ENCODE data around the gene DCC.

Gene DCC

DNA sequence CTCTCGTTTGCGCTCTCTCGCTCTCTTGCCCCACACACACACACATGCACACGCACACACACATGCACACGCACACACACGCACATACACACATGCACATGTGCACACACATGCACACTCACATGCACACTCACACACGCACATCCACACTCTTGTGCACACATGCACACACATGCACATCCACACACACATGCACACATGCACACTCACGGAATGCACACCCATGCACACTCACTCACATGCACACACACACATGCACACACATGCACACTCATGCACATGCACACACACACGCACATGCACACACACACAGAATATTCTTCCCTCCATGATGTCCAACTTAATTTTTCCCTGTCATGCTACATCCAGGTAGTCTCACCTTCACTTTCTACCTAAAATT, 360.1 kb downstream of the DCC start:
- no peak for DNase-seq (ENCODE audit: low read depth in 2 of 2)

DNA sequence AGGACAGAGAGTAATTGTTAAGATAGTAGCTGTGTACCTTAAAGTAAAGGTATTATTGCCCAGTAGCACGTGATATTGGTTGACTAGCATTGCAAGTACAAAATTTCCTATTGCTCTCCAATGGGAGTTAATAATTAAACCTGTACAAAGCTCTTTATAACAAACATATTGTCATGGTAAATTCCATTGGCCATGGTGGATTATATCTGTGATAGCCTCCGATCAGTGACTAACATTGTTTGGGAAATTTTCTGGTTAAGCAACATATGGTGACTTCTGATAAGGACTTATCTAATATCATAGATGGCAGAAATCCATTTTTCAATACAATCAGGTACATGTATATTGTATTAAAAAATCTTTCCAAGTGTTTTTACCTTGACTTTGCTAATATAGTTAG, 360.8 kb downstream of the DCC start:
- DNase-seq (ENCODE audit: low read depth in 2 of 2) = no peak

DNA sequence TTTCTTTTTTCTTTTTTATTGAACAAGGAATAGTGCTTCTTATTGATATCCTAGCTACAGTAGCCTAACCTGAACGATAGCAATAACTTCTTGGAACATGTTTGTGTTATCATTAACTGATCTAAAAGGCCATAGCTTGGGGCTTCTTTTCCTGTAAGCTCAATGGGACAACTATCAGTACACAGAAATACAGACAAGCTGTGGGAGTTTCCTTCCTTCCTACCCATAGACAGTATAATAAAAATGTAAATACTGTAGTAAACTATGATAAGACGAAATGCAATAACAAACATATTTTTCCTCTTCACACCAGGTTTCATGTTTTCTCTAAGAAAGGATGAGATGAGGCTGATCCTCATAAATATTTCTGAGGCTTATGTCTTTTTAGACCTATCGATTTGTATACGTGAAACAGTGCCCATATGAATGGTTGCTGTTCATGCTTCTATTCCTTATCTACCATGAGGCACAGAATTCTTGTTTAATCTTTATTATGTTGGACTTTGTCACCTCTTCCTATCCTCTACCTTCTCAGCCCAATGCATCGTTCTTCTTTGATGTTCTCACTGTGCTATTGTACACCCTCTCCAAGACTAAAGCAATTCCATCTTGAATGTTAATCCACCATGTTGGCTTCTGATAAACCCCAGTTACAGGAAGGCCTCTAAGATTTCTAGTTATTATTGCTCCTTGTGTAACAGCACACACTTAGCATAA, 361.4 kb downstream of the DCC start:
- DNase-seq (ENCODE audit: low read depth in 2 of 2) = no peak

DNA sequence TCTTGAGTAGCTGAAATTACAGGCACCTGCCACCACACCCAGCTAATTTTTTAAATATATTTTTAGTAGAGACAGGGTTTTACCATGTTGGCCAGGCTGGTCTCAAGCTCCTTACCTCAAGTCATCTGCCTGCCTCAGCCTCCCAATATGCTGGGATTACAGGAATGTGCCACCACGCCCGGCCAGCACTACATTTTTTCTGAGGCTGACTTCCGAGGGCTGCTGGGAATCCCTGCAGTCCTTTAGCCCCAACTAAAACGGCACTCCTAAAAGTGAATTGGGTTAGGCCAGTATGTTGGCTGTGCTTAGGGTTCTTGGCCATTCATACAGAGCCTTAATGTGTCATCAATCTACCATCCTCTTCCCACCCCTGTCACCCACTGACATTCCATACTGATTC, 375.4 kb downstream of the DCC start:
- no peak for DNase-seq (ENCODE audit: low read depth in 2 of 2)

DNA sequence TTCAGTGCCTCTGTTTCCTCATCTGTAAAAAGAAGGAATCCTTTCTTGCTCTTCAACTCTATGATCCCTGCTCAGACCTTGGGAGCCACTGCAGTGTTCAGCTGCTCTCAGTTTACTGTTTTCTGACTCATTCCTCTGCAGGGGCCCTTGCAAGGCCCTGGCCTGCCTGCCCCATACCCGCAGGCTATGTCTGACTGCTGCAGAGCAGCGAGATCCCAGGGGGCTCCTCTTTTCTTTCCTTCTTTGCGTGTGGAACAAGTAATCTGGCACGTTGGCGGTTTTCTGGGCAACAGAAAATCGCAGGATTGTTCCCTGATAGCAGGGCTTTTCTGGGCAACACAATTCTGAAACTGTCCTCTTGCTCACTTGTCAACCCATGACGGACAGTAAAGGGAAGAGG, 376.0 kb downstream of the DCC start:
- DNase-seq (ENCODE audit: low read depth in 2 of 2) = no peak

DNA sequence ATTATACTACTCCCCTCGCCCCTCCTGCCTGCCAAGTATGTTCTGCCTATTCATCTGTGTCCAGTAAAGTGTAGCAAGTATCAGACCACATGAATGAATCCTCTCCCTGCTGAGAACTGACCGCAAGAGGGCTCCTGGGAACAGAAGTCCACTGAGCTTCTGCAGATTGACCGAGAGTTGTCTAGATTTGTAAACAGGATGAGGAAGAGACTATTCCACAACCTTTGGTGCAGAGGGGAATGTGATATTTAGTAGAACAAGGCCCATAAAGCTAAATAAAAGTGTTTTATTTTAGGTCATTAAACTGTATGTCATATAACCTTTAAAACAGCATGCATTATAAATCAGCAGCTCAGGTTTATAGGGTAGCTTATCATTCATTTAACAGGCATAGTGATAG, 377.0 kb downstream of the DCC start:
- no peak for DNase-seq (ENCODE audit: low read depth in 2 of 2)

DNA sequence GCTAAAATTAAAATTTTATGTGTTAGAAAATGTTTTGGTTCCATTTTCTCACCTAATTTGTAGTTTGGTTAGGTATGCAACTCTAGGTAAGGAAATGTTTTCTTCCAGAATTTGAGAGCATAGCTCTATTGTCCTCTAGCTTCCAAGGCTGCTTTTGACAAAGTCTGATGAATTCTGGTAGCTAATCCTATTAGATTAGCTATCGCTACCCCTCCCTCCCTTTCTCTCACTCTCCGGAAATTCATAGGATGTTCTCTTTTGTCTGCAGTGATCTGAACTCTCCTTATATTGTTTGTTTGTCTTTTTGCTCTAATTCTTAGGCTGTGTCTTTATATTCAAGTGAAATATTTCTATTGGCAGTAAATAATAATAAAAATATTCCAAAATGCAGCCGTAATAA, 382.9 kb downstream of the DCC start:
- no peak for DNase-seq (ENCODE audit: low read depth in 2 of 2)

DNA sequence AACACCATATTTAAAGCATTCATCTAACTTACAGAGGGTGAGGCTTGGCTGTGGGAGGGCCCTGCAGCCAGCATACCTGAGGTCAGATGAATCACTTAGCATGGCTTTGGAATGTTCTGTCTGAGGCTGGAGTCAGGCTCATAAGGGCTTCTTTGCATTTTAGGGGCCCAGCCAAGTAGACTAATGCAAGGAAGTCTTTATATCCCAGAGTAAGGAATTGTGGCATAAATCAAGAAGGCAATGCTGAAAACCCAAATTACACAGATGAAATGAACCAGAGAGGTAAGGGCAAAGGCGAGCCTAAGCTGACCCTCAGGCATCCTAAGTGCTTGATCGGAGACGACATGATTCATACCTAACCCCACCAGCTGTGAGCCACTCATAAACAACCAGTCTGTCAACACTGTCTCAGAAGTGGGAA, 383.6 kb downstream of the DCC start:
- no peak for DNase-seq (ENCODE audit: low read depth in 2 of 2)

DNA sequence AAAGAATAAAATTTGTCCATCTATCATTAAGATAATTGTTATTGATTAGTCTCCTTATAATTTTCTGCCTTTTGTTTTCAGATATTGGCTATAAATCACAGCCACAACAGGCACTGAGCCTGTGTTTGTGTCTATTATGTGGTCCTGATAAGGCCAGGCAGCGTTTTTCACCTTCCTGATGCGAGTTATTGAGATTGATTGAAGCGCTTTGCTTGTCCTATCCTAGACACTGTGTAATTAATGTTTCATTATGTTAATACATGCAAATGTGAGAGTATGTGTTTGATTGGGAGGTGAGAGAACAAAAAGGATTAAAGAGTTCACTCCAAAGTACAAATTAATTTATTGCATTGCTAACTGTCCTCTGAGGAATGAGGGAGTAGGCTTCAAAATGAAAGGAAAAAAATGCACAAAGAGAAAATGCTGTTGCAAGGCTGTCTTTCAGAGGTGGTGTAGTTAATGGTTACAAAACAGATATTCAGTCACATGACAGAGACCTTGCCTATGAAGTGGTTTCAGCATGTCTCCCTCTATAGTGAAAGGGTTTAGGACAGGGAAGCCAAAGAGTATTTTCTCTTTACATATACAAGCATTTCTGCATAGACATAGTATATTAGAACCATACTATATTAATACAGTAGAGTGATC, 391.1 kb downstream of the DCC start:
- no peak for DNase-seq (ENCODE audit: low read depth in 2 of 2)

DNA sequence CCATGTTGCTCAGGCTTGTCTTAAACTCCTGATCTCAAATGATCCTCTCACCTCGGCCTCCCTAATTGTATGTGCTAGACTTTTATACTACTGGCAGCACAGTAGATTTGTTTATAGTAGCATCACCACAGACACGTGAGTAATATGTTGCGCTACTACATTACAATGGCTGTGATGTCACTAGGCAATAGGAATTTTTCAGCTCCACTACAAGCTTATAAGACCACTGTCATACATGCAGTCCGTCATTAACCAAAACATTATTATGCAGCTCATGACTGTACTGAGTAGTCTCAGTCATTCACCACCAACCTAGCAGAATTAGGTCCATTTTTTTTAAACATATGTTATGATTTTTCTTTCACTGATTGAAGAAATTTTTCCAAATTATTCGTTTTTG, 398.9 kb downstream of the DCC start:
- DNase-seq (ENCODE audit: low read depth in 2 of 2) = no peak

DNA sequence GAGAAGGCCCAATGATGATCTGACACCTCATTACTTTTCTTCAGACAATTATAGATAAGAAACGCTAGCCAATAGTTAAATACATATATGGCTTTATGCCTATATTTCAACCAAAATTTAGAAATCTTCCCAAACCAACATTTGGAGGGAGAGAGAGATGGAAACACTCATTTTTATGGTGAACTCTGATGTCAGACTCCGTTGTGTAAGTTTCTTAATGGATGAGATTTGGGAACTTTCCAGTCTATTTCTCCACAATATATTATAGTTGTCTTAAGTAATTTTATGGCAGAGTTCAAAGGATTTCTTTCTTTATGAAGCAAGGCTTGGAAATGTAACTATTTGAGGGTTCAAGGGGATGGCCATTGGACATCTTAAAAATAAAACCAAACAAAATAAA, 407.0 kb downstream of the DCC start:
- no peak for DNase-seq (ENCODE audit: low read depth in 2 of 2)

DNA sequence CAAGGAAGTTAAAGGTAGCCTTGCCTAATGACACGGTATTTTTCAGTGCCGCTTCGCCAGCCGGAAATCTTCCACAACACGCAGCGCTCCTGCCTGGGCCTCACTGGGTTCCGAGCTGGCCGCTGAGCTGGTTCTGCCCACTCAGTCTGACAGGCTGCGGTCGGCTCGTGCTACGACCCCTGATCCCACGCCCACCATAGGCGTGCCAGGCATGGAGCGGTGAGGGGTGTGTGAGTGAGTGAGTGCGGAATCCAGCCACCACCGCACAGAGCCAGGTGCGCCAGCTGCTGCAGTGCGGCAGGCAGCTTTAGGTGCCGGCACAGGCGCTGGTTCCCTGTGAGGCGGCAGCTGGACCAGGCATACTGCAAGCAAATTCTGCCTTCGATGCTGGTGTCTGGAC, 407.9 kb downstream of the DCC start:
- DNase-seq (ENCODE audit: low read depth in 2 of 2) = no peak

DNA sequence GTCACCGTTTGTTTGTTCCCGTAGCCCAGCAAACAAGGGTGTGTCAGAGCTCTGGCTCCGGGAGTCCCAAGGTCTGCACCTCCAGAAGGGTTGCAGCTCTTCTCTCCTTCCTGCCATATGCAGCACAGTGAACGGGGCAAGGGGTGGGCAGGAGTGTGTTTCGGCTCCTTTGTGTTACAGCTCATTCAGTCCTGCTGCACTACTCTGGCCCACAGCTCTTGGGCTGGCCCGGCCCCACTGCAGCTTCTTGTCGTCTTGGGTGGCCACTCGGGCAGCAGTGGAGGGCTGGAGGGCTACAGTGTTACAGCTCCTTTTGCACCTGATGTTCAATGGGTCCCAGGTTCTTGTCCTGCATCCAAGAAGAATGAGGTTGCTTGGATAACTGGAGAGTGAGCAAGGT, 408.3 kb downstream of the DCC start:
- DNase-seq (ENCODE audit: low read depth in 2 of 2) = no peak

DNA sequence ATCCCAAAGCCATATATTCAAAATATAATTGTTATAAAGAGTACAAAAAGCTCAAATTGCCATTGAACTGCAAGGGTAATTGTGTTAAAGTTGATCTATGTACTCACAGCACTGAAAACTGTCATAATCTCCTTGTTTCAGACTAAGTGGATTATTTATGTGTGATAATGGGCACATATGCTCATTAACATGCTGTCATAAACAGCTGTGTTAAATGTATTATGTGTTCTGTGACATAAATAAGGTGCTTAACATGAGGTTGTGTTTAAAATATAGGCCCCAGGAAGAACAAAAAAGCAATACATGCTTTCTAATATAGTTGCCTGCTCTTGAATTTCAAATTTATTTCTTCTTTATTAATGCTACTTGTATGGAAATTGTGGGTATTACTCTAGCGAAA, 409.5 kb downstream of the DCC start:
- no peak for DNase-seq (ENCODE audit: low read depth in 2 of 2)

DNA sequence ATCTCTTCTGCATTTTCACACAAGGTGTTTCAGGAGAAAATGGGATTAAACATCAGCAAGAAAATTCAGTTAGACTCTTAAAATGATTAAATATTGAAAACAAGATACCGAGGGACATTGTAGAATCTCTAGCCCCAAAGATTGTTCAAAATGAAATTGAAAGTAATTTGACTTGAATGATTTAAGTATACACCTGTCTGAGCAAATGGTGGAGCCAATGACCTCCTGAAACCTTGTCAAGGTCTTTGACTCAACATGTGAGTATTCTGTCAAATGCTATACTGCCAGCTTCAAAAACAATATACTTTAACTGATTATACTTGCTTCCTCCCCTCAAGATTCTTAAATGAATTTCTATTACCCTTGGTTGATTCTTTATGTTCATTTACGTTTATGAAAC, 411.0 kb downstream of the DCC start:
- no peak for DNase-seq (ENCODE audit: low read depth in 2 of 2)

DNA sequence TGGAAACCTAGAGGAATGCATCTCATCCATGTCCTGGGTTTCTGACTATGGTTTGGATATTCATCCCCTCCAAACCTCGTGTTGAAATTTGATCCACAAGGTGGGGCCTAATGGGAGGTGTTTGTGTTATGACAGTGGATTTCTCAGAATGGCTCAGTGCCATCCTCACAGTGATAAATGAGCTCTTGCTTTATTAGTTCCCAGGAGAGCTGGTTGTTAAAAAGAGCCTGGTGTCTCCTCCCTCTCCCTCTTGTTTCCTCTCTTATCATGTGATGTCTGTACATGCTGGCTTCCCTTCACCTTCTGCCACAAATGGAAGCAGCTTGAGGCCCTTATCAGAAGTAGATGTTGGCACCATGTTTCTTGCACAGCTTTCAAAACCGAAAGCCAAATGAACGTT, 424.3 kb downstream of the DCC start:
- no peak for DNase-seq (ENCODE audit: low read depth in 2 of 2)

DNA sequence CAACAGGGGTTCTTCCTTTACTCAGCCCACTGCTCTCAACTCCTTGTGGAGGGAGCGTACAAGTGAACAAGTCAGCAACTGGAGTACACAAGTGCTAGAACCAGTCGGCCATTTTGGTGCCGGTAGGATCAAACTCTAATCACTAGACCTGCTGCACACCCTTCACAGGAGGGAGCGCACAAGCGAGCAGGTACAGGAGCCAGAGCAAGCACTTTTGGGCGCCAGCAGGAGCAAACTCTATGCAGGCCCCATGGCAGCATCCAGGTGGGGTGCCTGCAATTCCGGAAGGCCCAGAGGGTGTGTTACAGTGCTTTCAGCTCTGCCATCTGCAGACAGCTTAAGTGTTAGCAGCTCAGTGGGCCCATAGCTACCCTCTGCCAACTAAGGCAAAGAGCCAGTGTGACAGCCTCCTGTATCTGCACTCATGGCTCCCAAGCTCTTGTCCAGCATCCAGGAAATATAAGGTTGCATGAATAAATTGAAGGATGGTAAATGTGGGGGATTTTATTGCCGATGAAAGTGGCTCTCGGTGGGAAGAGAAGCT, 426.1 kb downstream of the DCC start:
- DNase-seq (ENCODE audit: low read depth in 2 of 2) = no peak

DNA sequence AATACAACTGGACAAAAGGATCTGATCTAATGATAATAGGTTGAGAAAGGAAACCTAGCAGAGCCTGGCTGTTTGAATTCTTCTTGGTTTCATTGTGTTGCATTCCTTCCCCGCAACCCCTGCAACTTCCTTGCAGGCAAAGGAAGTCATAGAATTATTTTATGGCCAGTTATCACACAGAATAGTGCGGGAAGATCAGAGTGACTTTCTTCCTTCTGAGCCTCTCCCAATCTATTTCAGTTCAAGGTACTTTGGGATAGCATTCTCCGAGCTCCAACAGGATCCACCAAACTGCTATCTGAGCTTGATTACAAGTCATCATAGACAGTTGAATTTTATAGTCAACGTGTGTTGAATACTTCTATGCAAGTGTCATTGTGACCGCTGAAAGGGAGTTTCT, 441.1 kb downstream of the DCC start:
- no peak for DNase-seq (ENCODE audit: low read depth in 2 of 2)

DNA sequence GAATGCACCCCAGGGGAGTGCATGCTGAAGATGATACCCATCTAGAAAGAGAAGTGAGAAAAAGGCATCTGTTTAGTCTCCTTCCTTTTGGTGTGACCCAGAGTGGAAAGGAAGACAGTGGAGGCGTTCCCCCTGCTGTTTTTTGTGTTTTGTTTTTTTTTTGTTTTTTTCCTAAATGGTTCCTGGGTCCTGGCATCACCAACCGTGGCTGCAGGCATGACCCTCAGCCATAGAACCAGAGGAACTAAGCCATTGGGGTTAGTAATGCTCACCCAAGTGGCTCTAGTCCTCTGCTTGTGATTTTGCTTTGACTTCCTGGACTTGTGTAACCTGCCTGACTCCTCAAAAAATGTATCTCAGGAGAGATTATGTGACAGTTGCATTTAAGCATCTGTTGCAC, 451.3 kb downstream of the DCC start:
- DNase-seq (ENCODE audit: low read depth in 2 of 2) = no peak

DNA sequence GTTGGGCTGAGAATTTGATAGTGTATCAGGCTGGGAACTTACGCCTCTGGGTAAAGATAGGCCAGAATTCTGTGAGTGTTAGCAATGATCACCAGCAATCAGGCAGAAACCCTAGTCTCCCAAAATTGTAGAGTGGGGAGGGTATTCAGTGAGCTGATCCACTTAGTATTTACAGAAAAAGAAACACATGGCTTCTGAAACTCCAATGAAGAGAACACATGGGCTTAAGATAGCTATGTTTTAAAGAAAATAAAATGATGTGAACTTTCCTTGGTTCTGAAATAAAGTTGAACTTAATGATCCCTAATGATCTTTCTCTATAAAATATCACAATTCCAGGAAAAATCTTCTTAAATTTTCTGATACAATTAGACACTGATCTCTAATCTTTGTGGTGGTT, 472.8 kb downstream of the DCC start:
- no peak for DNase-seq (ENCODE audit: low read depth in 2 of 2)

DNA sequence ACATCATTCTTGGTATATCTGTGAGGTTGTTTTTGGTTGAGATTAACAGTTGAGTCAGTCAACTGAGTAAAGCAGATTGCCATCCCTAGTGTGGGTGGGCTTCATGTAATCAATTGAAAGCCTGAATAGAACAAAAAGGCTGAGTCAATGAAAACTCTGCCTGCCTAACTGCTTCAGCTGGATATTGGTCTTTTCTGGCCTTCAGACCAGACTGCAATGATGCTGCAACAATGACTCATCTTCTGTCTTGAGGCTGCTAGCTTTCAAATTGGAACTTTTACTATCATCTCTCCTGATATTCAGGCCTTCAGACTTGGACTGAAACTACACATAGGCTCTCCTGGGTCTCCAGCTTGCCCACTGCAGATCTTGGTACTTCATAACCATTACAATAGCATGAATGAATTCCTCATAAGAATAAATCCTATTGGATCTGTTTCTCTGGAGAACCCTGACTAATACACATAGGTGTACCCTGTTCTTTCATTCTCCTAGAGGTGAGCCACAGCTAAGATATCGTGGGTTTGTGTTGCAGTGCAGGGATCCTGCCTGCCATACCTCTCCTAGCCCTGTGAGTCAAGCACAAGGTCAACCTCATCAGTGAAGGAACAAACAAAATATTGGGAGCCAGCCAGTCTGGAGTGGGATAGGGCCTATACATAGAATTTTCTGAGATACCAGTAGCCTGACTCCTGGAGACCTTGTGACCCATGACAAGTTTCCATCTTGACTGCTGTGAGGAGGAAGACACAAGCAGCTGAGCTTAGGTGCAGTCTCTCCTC, 473.8 kb downstream of the DCC start:
- DNase-seq (ENCODE audit: low read depth in 2 of 2) = no peak

DNA sequence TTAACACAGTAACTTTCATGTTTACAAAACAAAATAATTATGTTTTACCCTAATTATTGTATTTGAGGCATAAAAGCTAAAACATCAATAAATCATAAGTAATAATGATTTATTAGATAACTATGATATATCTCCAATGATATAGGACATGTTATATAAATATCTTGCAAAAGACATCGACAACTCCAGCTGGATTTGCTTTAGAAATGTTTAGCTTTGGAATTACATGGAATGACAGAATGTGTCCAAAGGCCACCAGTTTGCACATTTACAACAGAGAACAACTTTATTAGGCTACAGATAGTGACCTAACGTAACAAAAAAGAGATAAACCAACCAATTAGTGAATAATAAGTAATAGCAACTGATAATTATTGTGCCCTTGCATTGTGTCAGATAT, 475.7 kb downstream of the DCC start:
- no peak for DNase-seq (ENCODE audit: low read depth in 2 of 2)

DNA sequence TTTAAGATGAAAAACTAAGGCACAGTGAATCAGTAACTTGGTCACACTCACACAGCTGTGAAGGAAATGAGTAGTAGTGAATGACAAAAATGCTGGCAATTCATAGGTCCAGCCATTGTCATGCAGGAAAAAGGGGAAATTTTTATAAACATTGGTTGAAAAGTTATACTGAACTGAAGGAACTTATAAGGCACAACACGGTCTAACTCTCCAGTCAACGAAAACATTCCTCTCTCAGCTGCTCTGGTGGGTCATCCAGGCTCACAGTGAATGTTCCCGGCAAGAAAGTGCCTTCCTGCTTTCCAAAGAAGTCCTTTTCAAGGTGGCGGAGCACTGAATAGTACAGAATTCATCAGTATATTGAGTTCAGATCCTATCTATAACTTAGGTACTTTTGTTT, 476.1 kb downstream of the DCC start:
- DNase-seq (ENCODE audit: low read depth in 2 of 2) = no peak

Data from stimulated activated CD8-positive, alpha-beta memory T cell treated with anti-CD3 and anti-CD28 coated beads, Interleukin-15, amount 100 ng/mL, for 4 hours (primary cell).